Stimulated activated CD8-positive, alpha-beta memory T cell treated with anti-CD3 and anti-CD28 coated beads, Interleukin-15, amount 100 ng/mL, for 1 hour (primary cell): Measurements from ENCODE around the gene TMTC3.
"Not testable (repeated sequence)": the region's sequence is repeated elsewhere in the genome, so short reads cannot be mapped to it uniquely, and the experiment has no call there.

ENCODE experiments used
- DNase-seq: peaks from one replicate; pipeline ENCODE4 v3.0.0-alpha.2; 2020; ENCODE audit warnings: low read depth

TMTC3 gene

DNA sequence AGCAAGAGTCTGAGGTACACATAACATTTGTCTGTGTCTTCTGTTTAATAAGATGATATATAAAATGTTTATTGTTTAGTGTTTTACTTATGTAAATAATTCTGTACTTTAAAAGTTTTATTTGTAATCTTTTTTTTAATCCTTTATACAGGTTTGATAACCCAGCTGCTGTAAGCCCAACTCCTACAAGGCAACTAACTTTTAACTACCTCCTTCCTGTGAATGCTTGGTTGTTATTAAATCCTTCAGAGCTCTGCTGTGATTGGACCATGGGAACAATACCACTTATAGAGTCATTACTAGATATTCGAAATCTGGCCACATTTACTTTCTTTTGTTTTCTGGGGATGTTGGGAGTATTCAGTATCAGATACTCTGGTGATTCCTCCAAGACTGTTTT is 24.1 kb downstream of the TMTC3 start:
- DNase-seq: no peak

DNA sequence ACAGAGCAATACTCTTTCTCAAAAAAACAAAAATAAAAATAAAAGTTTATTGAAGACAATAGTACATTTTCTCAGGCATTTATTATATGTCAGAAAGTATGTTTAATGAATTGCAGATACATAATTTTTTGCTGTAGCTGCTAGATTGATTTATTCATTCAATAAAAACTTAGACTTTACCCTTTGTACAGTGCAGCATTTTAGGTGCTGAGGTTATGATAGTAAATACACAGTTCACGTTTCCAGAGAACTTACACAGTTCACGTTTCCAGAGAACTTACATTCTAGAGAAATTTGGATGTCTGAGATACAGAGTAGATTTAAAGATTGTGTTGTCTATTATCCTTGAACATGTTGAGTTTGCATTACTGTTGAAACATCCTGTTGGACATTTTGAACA is 25.3 kb downstream of the TMTC3 start:
- DNase-seq: no peak

DNA sequence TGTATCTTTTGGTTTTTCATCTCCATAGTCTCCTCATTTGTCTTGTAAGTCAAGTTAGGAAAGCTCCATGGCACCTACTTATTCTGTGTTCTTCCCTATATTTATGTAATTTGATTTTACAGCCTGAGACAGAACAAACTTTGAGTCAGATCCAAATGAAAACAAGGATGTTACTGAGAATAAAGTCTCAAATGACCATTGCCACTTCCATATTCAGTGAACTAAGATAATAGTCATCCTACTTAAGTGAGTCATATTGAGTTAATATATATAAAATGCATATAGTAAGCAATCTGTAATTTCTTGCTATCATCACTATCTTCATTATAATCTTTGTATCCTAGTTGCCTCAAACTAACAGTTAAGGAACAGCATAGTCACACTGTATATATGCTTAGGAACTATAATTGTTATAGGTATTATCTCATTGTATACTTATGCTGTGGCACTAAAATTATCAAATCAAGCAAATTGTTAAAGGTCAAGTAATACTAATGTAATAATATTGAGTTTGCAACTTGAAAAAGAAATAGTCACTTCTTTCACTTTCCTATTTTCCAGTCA is 30.8 kb downstream of the TMTC3 start:
- DNase-seq: no peak

- DNase-seq: no peak
Measured at GRCh38 chr12:88175544-88175943, 33.4 kb downstream of the TMTC3 start.

- no peak for DNase-seq
Measured at GRCh38 chr12:88179436-88180014, 37.4 kb downstream of the TMTC3 start.

- DNase-seq: no peak
Measured at GRCh38 chr12:88181881-88182280, 39.8 kb downstream of the TMTC3 start.

DNA sequence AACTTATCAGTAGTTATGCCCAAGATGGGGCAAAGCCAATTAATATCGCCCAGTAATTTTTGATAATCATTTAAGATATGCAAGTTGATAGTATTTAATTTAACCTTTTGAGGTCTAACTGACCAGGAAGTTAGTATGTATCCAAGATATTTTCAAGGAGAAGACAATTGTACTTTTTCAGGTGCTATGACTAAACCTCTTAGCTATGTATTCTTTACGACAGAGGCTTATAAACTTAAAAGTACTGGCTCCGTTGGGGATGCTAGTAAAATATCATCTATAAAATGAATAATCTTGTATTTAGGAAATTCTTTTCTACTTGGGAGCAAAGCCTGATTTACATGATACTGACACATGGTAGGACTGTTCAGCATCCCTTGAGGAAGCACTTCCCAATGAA is 40.3 kb downstream of the TMTC3 start:
- no peak for DNase-seq

GRCh38 chr12:88184196-88184595 is 42.1 kb downstream of the TMTC3 start:
- DNase-seq: no peak

GRCh38 chr12:88185279-88185678 is 43.2 kb downstream of the TMTC3 start:
- DNase-seq: no peak

GRCh38 chr12:88185988-88186387 is 43.9 kb downstream of the TMTC3 start:
- no peak for DNase-seq

- DNase-seq: no peak
Measured at GRCh38 chr12:88187571-88187970, 45.5 kb downstream of the TMTC3 start.

- DNase-seq: no peak
Measured at GRCh38 chr12:88188180-88188579, 46.1 kb downstream of the TMTC3 start.

GRCh38 chr12:88192426-88192825 is 50.3 kb downstream of the TMTC3 start:
- no peak for DNase-seq

- DNase-seq: no peak
Measured at GRCh38 chr12:88194868-88195267, 52.8 kb downstream of the TMTC3 start.

DNA sequence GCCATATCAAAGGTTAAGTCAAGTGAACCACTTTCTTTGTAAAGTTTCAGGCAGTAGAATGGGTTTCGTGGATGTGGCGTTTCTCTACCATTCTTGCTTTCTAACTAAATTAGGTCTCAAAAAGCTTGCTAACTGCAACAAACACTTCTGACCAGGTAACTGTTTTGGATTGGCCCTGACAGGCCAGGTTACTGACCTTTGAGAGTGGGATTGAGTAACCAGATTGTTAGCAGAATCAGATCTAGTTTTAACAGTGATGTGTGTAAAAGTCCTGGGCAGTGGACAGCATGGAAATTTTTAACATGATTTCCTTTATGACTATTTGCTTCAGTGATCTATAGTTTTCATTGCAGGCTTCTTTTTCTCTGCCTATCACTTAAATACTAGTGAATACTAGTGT is 57.9 kb downstream of the TMTC3 start:
- no peak for DNase-seq

DNA sequence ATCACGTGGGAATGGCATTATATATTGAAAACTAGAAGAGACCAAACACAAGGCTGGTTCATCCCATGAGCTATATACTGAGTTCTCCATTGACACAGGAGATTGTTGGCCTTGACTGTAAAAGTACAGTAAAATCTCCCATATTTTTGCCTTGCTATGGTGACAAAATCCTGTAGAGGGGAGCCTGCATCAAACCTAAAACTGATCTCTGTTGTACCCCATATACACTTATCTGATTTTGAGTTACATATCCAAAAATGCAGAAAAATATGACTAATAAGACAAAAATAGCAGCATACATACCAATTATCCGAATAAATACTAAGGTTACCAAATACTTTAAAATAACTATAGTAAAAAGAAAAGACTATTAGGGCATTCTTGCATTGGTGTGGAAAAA is 60.4 kb downstream of the TMTC3 start:
- no peak for DNase-seq

DNA sequence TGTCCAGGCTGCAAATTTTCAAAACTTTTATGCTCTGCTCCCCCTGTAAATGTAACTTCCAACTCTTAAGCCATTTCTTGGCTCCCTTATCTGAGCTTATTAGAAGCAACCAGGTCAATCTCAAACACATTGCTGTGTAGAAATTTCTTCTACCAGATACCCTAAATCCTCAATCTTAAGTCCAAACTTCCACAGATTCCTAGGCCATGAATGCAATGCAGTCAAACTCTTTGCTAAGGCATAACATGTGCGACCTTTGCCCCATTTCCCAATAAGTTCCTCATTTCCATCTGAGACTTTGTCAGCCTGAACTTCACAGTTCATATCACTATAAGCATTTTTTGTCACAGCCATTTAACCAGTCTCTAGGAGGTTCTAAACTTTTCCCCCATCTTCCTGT is 64.5 kb downstream of the TMTC3 start:
- no peak for DNase-seq

GRCh38 chr12:88207921-88208620 is 66.0 kb downstream of the TMTC3 start:
- DNase-seq: no peak

- no peak for DNase-seq
Measured at GRCh38 chr12:88208661-88209060, 66.6 kb downstream of the TMTC3 start.

- DNase-seq: not testable (repeated sequence)
Measured at GRCh38 chr12:88210311-88210710, 68.2 kb downstream of the TMTC3 start.

DNA sequence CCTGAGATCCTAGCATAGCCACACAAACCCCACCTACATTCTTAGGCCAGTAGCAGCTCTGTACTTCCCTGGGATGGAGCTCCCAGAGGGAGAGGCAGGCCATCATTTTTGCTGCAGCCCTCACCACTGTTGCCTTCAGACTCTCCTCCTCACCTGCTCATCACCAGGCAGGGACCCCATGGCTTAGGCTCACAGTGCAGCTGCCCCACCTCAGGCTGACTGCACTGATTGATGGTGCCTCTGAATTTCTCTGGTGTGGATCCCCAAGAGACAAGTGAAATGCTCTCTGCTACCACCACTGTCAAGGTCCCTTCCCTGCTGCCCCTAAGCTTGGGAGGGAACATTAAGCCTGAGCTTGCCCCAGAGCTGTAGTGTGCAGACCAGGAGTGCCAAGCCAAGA is 76.2 kb downstream of the TMTC3 start:
- DNase-seq: no peak

DNA sequence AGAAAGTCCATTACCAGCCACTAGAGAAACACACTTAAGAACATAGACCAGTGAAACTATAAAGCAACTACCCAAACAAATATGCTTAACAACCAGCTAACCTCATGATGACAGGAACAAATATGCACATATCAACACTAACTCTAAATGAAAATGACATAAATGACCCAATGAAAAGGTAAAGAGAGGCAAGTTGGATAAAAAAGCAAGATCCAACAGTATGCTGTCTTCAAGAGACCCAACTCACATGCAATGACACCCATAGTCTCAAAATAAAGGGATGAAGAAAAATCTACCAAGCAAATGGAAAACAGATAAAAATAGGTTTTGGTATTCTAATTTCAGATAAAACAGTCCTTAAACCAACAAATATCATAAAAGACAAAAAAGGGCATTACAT is 77.8 kb downstream of the TMTC3 start:
- no peak for DNase-seq

DNA sequence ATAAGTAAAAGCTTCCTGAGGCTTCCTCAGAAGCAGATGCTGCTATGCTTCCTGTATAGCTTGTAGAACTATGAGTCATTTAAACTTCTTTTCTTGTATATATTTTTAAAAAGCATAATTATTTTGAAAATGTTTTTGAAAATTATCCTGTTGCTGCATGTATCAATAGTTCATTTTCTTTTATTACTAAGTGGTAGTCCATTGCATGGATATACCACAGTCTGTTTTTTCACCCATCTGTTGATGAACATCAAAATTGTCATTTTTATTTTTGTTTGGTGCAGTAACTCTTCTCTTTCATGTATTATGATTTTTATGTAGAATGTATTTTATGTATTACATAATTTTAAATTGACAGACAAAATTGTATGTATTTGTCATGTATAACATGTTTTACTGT is 81.4 kb downstream of the TMTC3 start:
- no peak for DNase-seq

DNA sequence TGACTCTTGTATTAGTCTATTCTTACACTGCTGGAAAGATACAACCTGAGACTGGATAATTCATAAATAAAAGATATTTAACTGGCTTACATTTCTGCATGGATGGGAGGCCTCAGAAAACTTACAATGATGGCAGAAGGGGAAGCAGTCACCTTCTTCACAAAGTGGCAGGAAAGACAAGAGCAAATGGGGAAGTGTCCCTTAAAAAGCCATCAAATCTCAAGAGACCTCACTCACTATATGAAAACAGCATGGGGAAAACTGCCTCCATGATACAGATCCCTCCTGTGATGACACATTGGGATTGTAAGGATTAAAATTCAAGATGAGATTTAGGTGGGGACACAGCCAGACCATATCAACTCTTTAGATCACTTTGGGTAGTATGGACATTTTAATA is 83.7 kb downstream of the TMTC3 start:
- no peak for DNase-seq
